Stomach smooth muscle (tissue), 2 donors: ENCODE results near the gene MSI1.

Source experiments
- H3K27ac ChIP-seq: one replicate; pipeline ENCODE4 v1.7.0; 2013; ENCODE audit warnings: mild to moderate bottlenecking, low read length, inconsistent platforms
- H3K27me3 ChIP-seq, 2 donors: one replicate each; pipeline ENCODE4 v1.7.0; 2013; ENCODE audit warnings: low read length in 2 of 2; ENCODE audit not compliant: insufficient read depth in 2 of 2, control insufficient read depth in 1 of 2
- H3K36me3 ChIP-seq, 2 donors: one replicate each; pipeline ENCODE4 v1.7.0; 2013; ENCODE audit warnings: low read length in 2 of 2; ENCODE audit not compliant: control insufficient read depth in 2 of 2, insufficient read depth in 2 of 2
- H3K4me1 ChIP-seq: one replicate; pipeline ENCODE4 v1.7.0; 2013; ENCODE audit warnings: low read length; ENCODE audit not compliant: control insufficient read depth, insufficient read depth
- H3K4me3 ChIP-seq, 2 donors: one replicate each; pipeline ENCODE4 v1.7.0; 2013; ENCODE audit warnings: low read length in 2 of 2
- H3K9ac ChIP-seq, 2 donors: one replicate each; pipeline ENCODE4 v1.7.0; 2013; ENCODE audit warnings: low read length in 2 of 2, mild to moderate bottlenecking in 1 of 2
- H3K9me3 ChIP-seq, 2 donors: one replicate each; pipeline ENCODE4 v1.7.0; 2013; ENCODE audit warnings: low read length in 2 of 2; ENCODE audit not compliant: control insufficient read depth in 2 of 2
- donor health status: healthy.
- donor health status: Pancreatic carcinoma.

Gene MSI1

GRCh38 chr12:120368789-120369602 is at the start of gene MSI1:
MSI1 (minus strand) TSS chr12:120369164; CDS start chr12:120369091, 73 bp downstream.
- Histone ChIP-seq H3K36me3 (peaks cover 0 to 2% of the 10 kb centered on the region in 2 donors), H3K4me1 (peaks cover 21% of the 10 kb centered on the region), H3K4me3 (peak within 1 kb of the TSS; percentile 49 to 70), H3K9ac (peak within 1 kb of the TSS; percentile 28 to 36), H3K27ac (no peak within 1 kb of the TSS), H3K9me3 (no peaks in the 10 kb centered on the region), H3K27me3 (peaks cover 22 to 37% of the 10 kb centered on the region in 2 donors)

GRCh38 chr12:120417917-120418580 is 49.1 kb upstream of the MSI1 start:
- Histone ChIP-seq H3K27me3 (no peaks in the 10 kb centered on the region), H3K4me3 (no peak overlapping the region), H3K36me3 (no peaks in the 10 kb centered on the region), H3K9ac (no peak overlapping the region), H3K4me1 (peaks cover 4% of the 10 kb centered on the region), H3K27ac (no peak overlapping the region), H3K9me3 (no peaks in the 10 kb centered on the region)

- no peaks in the 10 kb centered on the region for H3K27me3 ChIP-seq
- H3K4me3 ChIP-seq: no peak overlapping the region
- H3K4me1 ChIP-seq: peaks cover 4% of the 10 kb centered on the region
- no peaks in the 10 kb centered on the region for H3K9me3 ChIP-seq
- H3K36me3 ChIP-seq: no peaks in the 10 kb centered on the region
- H3K27ac ChIP-seq: no peak overlapping the region
- no peak overlapping the region for H3K9ac ChIP-seq
Measured at GRCh38 chr12:120416490-120417216, 47.7 kb upstream of the MSI1 start.

- H3K9me3 ChIP-seq: no peaks in the 10 kb centered on the region
- H3K4me3 ChIP-seq: no peak overlapping the region
- H3K27ac ChIP-seq: no peak overlapping the region
- H3K36me3 ChIP-seq: no peaks in the 10 kb centered on the region
- no peaks in the 10 kb centered on the region for H3K27me3 ChIP-seq
- H3K4me1 ChIP-seq: peaks cover 4% of the 10 kb centered on the region
- no peak overlapping the region for H3K9ac ChIP-seq
Measured at GRCh38 chr12:120413901-120414695, 45.1 kb upstream of the MSI1 start.

- no peaks in the 10 kb centered on the region for H3K36me3 ChIP-seq
- H3K4me3 ChIP-seq: no peak overlapping the region
- no peaks in the 10 kb centered on the region for H3K9me3 ChIP-seq
- H3K9ac ChIP-seq: no peak overlapping the region
- no peak overlapping the region for H3K27ac ChIP-seq
- H3K27me3 ChIP-seq: no peaks in the 10 kb centered on the region
- H3K4me1 ChIP-seq: peaks cover 4% of the 10 kb centered on the region
Measured at GRCh38 chr12:120412421-120412820, 43.5 kb upstream of the MSI1 start.

- Histone ChIP-seq H3K4me1 (no peaks in the 10 kb centered on the region), H3K36me3 (no peaks in the 10 kb centered on the region), H3K4me3 (no peak overlapping the region), H3K9ac (no peak overlapping the region), H3K9me3 (no peaks in the 10 kb centered on the region), H3K27me3 (no peaks in the 10 kb centered on the region), H3K27ac (no peak overlapping the region)
Measured at GRCh38 chr12:120408771-120409170, 39.8 kb upstream of the MSI1 start.

GRCh38 chr12:120406553-120406952 is 37.6 kb upstream of the MSI1 start:
- no peaks in the 10 kb centered on the region for H3K36me3 ChIP-seq
- no peak overlapping the region for H3K27ac ChIP-seq
- H3K9me3 ChIP-seq: no peaks in the 10 kb centered on the region
- no peak overlapping the region for H3K4me3 ChIP-seq
- no peaks in the 10 kb centered on the region for H3K27me3 ChIP-seq
- no peak overlapping the region for H3K9ac ChIP-seq
- H3K4me1 ChIP-seq: no peaks in the 10 kb centered on the region

GRCh38 chr12:120406069-120406468 is 37.1 kb upstream of the MSI1 start:
- no peaks in the 10 kb centered on the region for H3K36me3 ChIP-seq
- H3K9me3 ChIP-seq: no peaks in the 10 kb centered on the region
- no peaks in the 10 kb centered on the region for H3K4me1 ChIP-seq
- no peak overlapping the region for H3K27ac ChIP-seq
- H3K9ac ChIP-seq: no peak overlapping the region
- H3K4me3 ChIP-seq: no peak overlapping the region
- no peaks in the 10 kb centered on the region for H3K27me3 ChIP-seq

- Histone ChIP-seq H3K36me3 (no peaks in the 10 kb centered on the region), H3K27me3 (no peaks in the 10 kb centered on the region), H3K4me3 (no peak overlapping the region), H3K9me3 (no peaks in the 10 kb centered on the region), H3K27ac (no peak overlapping the region), H3K4me1 (no peaks in the 10 kb centered on the region), H3K9ac (no peak overlapping the region)
Measured at GRCh38 chr12:120404271-120404670, 35.3 kb upstream of the MSI1 start.

- Histone ChIP-seq H3K27ac (no peak overlapping the region), H3K4me3 (no peak overlapping the region), H3K9me3 (no peaks in the 10 kb centered on the region), H3K9ac (no peak overlapping the region), H3K27me3 (no peaks in the 10 kb centered on the region), H3K36me3 (no peaks in the 10 kb centered on the region), H3K4me1 (no peaks in the 10 kb centered on the region)
Measured at GRCh38 chr12:120403869-120404268, 34.9 kb upstream of the MSI1 start.
